ENCODE results near the gene PDIA5. TPM values are rescaled to one million over a fixed set of nuclear protein-coding genes. Genes with fewer than 3 reads are reported as not detected.

Gene PDIA5
- total RNA-seq, 2 experiments from 2014 or later, result 10.1 to 13.5 TPM

DNA sequence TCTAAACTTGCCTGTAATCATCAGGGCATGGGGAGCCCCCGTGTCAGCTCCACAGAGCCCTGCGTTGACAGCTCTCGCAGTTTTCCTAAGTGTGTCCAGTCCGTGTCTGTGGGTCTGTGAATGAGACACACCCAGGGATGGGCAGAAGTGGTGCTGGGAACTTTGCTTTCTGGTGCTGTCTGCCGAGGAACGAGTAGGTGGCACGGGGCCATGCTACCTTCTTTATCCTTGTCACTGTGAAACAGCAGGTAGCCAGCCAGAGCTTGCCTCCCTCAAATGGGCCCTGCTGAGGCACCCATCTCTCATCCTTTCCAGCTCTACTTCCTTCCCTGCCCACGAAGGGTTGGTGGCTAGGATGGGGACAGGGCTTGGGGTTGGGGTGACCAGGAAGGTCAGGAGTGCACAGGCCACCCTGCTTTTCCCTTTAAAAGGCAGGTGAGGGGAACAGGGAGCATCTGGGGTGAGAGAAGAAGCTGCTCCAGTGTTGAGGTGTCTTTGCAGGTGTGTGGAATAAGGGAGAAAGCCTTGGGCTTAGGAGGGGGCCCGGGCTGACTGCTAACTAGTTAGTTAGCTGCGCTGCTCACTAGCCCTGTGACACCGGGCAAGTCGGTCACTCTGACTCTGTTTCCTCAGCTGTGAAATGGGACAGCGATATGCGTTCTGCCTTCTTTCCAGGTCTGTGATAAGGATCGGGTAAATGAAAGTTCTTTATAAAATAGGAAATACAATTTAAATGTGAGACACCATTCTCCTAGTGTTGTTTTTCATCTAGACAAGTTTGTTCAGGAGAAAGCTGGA is 27.9 kb downstream of the PDIA5 start:
- ChIA-PET CTCF (no interaction called here), POLR2A (no interaction called here)
- H3K27ac Mint-ChIP-seq, result no peak overlapping the region
- no peaks in the 10 kb centered on the region for H3K9me3 Mint-ChIP-seq
- DNase-seq, result no peak
- H3K4me1 Mint-ChIP-seq, result peaks cover 17% of the 10 kb centered on the region
- no peaks in the 10 kb centered on the region for H3K27me3 Mint-ChIP-seq
- H3K4me3 Mint-ChIP-seq, result no peak overlapping the region
- H3K36me3 Mint-ChIP-seq (ENCODE audit: low read depth), result peaks cover 10% of the 10 kb centered on the region

- Mint-ChIP-seq H3K36me3 (ENCODE audit: low read depth) (peaks cover 8% of the 10 kb centered on the region), H3K4me1 (peaks cover 8% of the 10 kb centered on the region), H3K27ac (no peak overlapping the region), H3K9me3 (no peaks in the 10 kb centered on the region), H3K4me3 (no peak overlapping the region), H3K27me3 (no peaks in the 10 kb centered on the region)
- no peak for DNase-seq
- CTCF ChIA-PET, result no interaction called here
- POLR2A ChIA-PET, result no interaction called here
Observed at GRCh38 chr3:123096126-123096525, 29.3 kb downstream of the PDIA5 start.

- CTCF ChIA-PET, result no interaction called here
Observed at GRCh38 chr3:123096731-123097130, 29.9 kb downstream of the PDIA5 start.

GRCh38 chr3:123098426-123099330 is 31.9 kb downstream of the PDIA5 start:
- Mint-ChIP-seq H3K27ac (no peak overlapping the region), H3K27me3 (no peaks in the 10 kb centered on the region), H3K36me3 (ENCODE audit: low read depth) (peaks cover 5% of the 10 kb centered on the region), H3K4me3 (no peak overlapping the region), H3K9me3 (no peaks in the 10 kb centered on the region), H3K4me1 (no peaks in the 10 kb centered on the region)
- ChIA-PET CTCF (no interaction called here), POLR2A (interaction anchor here (0.8 kb wide), 1 partner anchor 20 kb away, joined by 3 read pairs; no protein-coding TSS in a partner anchor)
- DNase-seq, result no peak

More at GRCh38 chr3:123096731-123097130, 29.9 kb downstream of the PDIA5 start:
- H3K27me3 Mint-ChIP-seq, result no peaks in the 10 kb centered on the region
- no peaks in the 10 kb centered on the region for H3K9me3 Mint-ChIP-seq
- no peak overlapping the region for H3K27ac Mint-ChIP-seq
- H3K36me3 Mint-ChIP-seq (ENCODE audit: low read depth), result peaks cover 6% of the 10 kb centered on the region
- H3K4me3 Mint-ChIP-seq, result no peak overlapping the region
- DNase-seq, result no peak
- H3K4me1 Mint-ChIP-seq, result peaks cover 2% of the 10 kb centered on the region
- POLR2A ChIA-PET, result no interaction called here

GRCh38 chr3:123099331-123100192 is 32.7 kb downstream of the PDIA5 start:
- H3K9me3 Mint-ChIP-seq, result no peaks in the 10 kb centered on the region
- no peak for DNase-seq
- no peaks in the 10 kb centered on the region for H3K4me1 Mint-ChIP-seq
- H3K4me3 Mint-ChIP-seq, result no peak overlapping the region
- POLR2A ChIA-PET, result interaction anchor here (0.8 kb wide), 1 partner anchor 19 kb away, joined by 3 read pairs; no protein-coding TSS in a partner anchor
- peaks cover 6% of the 10 kb centered on the region for H3K36me3 Mint-ChIP-seq (ENCODE audit: low read depth)
- CTCF ChIA-PET, result no interaction called here
- H3K27ac Mint-ChIP-seq, result no peak overlapping the region
- no peaks in the 10 kb centered on the region for H3K27me3 Mint-ChIP-seq

GRCh38 chr3:123100193-123100776 is 33.5 kb downstream of the PDIA5 start:
- POLR2A ChIA-PET, result no interaction called here
- no peaks in the 10 kb centered on the region for H3K9me3 Mint-ChIP-seq
- H3K4me3 Mint-ChIP-seq, result no peak overlapping the region
- no peak for DNase-seq
- H3K27ac Mint-ChIP-seq, result no peak overlapping the region
- CTCF ChIA-PET, result no interaction called here
- peaks cover 6% of the 10 kb centered on the region for H3K36me3 Mint-ChIP-seq (ENCODE audit: low read depth)
- no peaks in the 10 kb centered on the region for H3K27me3 Mint-ChIP-seq
- no peaks in the 10 kb centered on the region for H3K4me1 Mint-ChIP-seq

DNA sequence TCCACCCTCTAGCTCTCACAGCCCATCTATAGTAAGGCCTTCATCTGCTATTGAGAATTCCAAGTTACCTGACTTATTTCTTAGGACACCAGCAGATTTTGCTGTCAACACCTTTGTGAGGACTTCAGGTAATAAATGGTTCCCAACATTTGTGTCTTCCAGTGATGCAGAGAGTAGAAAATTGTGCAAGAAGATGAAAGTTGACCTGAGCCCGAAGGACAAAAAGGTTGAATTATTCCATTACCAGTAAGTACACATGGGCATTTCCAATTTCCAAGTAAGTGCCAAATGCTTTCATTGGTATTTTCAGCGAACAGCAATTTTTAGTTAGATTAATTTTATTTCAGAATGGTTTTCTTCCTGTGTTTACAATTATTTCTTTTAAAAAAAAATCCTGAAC is 35.4 kb downstream of the PDIA5 start:
- no peak overlapping the region for H3K27ac Mint-ChIP-seq
- no peak for DNase-seq
- POLR2A ChIA-PET, result no interaction called here
- H3K4me1 Mint-ChIP-seq, result no peaks in the 10 kb centered on the region
- no peak overlapping the region for H3K4me3 Mint-ChIP-seq
- CTCF ChIA-PET, result no interaction called here
- no peaks in the 10 kb centered on the region for H3K9me3 Mint-ChIP-seq
- no peaks in the 10 kb centered on the region for H3K27me3 Mint-ChIP-seq
- peaks cover 7% of the 10 kb centered on the region for H3K36me3 Mint-ChIP-seq (ENCODE audit: low read depth)

DNA sequence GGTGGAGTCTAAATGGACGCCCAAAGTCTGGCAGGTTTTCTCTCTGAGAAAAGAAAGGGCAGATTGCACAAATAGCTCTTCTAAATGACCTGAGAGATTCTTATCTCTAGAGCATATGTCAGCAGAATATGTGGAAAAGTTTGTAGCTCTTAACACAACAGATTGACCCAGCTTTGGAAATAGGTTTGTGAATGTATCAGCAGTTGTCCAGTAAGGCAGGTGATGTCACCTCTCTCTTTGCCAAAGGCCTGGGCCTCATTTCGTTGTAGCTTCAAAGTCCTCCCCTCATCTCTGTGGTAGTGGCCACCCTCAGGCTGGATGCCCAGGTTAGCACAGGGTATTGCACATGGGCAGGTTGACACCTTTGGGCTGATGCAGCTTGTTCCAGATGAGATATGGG is 36.0 kb downstream of the PDIA5 start:
- no peak for DNase-seq
- H3K4me1 Mint-ChIP-seq, result no peaks in the 10 kb centered on the region
- H3K4me3 Mint-ChIP-seq, result no peak overlapping the region
- no peaks in the 10 kb centered on the region for H3K27me3 Mint-ChIP-seq
- no peak overlapping the region for H3K27ac Mint-ChIP-seq
- ChIA-PET POLR2A (no interaction called here), CTCF (no interaction called here)
- H3K9me3 Mint-ChIP-seq, result no peaks in the 10 kb centered on the region
- peaks cover 11% of the 10 kb centered on the region for H3K36me3 Mint-ChIP-seq (ENCODE audit: low read depth)

- POLR2A ChIA-PET, result no interaction called here
- CTCF ChIA-PET, result no interaction called here
- H3K27ac Mint-ChIP-seq, result no peak overlapping the region
- no peak overlapping the region for H3K4me3 Mint-ChIP-seq
- DNase-seq, result no peak
- H3K9me3 Mint-ChIP-seq, result no peaks in the 10 kb centered on the region
- no peaks in the 10 kb centered on the region for H3K27me3 Mint-ChIP-seq
- H3K4me1 Mint-ChIP-seq, result no peaks in the 10 kb centered on the region
- H3K36me3 Mint-ChIP-seq (ENCODE audit: low read depth), result peaks cover 13% of the 10 kb centered on the region
Observed at GRCh38 chr3:123104550-123104949, 37.7 kb downstream of the PDIA5 start.

- H3K36me3 Mint-ChIP-seq (ENCODE audit: low read depth), result peaks cover 13% of the 10 kb centered on the region
- no peak for DNase-seq
- H3K4me3 Mint-ChIP-seq, result no peak overlapping the region
- POLR2A ChIA-PET, result no interaction called here
- no peaks in the 10 kb centered on the region for H3K27me3 Mint-ChIP-seq
- H3K9me3 Mint-ChIP-seq, result no peaks in the 10 kb centered on the region
- H3K27ac Mint-ChIP-seq, result no peak overlapping the region
- CTCF ChIA-PET, result no interaction called here
- no peaks in the 10 kb centered on the region for H3K4me1 Mint-ChIP-seq
Observed at GRCh38 chr3:123105201-123106189, 38.7 kb downstream of the PDIA5 start.

- Mint-ChIP-seq H3K27ac (no peak overlapping the region), H3K4me3 (no peak overlapping the region), H3K27me3 (no peaks in the 10 kb centered on the region), H3K4me1 (peaks cover 16% of the 10 kb centered on the region), H3K36me3 (ENCODE audit: low read depth) (peaks cover 7% of the 10 kb centered on the region), H3K9me3 (no peaks in the 10 kb centered on the region)
- POLR2A ChIA-PET, result no interaction called here
- no peak for DNase-seq
- CTCF ChIA-PET, result interaction anchor here (1.3 kb wide), 1 partner anchor 9 kb away, joined by 3 read pairs; no protein-coding TSS in a partner anchor
Observed at GRCh38 chr3:123110282-123110975, 43.6 kb downstream of the PDIA5 start.

All from activated CD4-positive, alpha-beta memory T cell treated with anti-CD3 and anti-CD28 coated beads, Interleukin-2, amount 10 ng/mL, durations not matched to agents 7 days and 5 days (primary cell).